H9 (cell line): Measurements from ENCODE around the gene NFYC. TPM values are rescaled to one million over a fixed set of nuclear protein-coding genes. Genes with fewer than 3 reads are reported as not detected.

ENCODE experiments used
- DNase-seq: peaks from one replicate; pipeline ENCODE4 v3.0.0-alpha.2; 2017
- H2AFZ ChIP-seq: one replicate; pipeline ENCODE4 v1.6.1; 2013; ENCODE audit warnings: mild to moderate bottlenecking, low read length, control low read depth, moderate library complexity
- H2AK5ac ChIP-seq: 2 replicates; pipeline ENCODE4 v1.6.1; 2013; ENCODE audit warnings: low read length, control low read depth, mixed read lengths; ENCODE audit not compliant: insufficient read length
- H2BK120ac ChIP-seq: one replicate; pipeline ENCODE4 v1.6.1; 2013; ENCODE audit warnings: low read depth, mild to moderate bottlenecking, low read length, control low read depth, inconsistent platforms; ENCODE audit not compliant: poor library complexity, severe bottlenecking
- H2BK12ac ChIP-seq: 2 replicates; pipeline ENCODE4 v1.6.1; 2013; ENCODE audit warnings: low read length, control low read depth, mixed read lengths, low read depth; ENCODE audit not compliant: insufficient read length
- H2BK15ac ChIP-seq: 2 replicates; pipeline ENCODE4 v1.6.1; 2013; ENCODE audit warnings: low read depth, low read length, control low read depth
- H2BK20ac ChIP-seq: one replicate; pipeline ENCODE4 v1.6.1; 2013; ENCODE audit warnings: low read depth, mild to moderate bottlenecking, low read length, control low read depth, inconsistent platforms; ENCODE audit not compliant: poor library complexity, severe bottlenecking
- H2BK5ac ChIP-seq: 2 replicates; pipeline ENCODE4 v1.6.1; 2013; ENCODE audit warnings: low read length, control low read depth, mixed read lengths; ENCODE audit not compliant: insufficient read length
- H3K14ac ChIP-seq: 2 replicates; pipeline ENCODE4 v1.6.1; 2013; ENCODE audit warnings: low read length, control low read depth; ENCODE audit not compliant: insufficient read depth
- H3K18ac ChIP-seq: 2 replicates; pipeline ENCODE4 v1.6.1; 2013; ENCODE audit warnings: low read depth, mild to moderate bottlenecking, mixed read lengths, low read length, control low read depth; ENCODE audit not compliant: insufficient read length
- H3K23ac ChIP-seq: 2 replicates; pipeline ENCODE4 v1.6.1; 2013; ENCODE audit warnings: low read length, control low read depth, mixed read lengths, low read depth; ENCODE audit not compliant: insufficient read length
- H3K23me2 ChIP-seq: 2 replicates; pipeline ENCODE4 v1.6.1; 2013; ENCODE audit warnings: low read depth, mild to moderate bottlenecking, mixed read lengths, low read length, control low read depth; ENCODE audit not compliant: insufficient read length, poor library complexity, severe bottlenecking
- H3K27ac ChIP-seq: 2 replicates; pipeline ENCODE4 v1.5.1; 2013; ENCODE audit warnings: low read length, control low read depth, mixed read lengths, low read depth; ENCODE audit not compliant: insufficient read length
- H3K27me3 ChIP-seq: 2 replicates; pipeline ENCODE4 v1.6.1; 2013; ENCODE audit warnings: low read length, control low read depth, inconsistent platforms; ENCODE audit not compliant: insufficient read depth
- H3K4ac ChIP-seq: 2 replicates; pipeline ENCODE4 v1.6.1; 2013; ENCODE audit warnings: low read depth, mild to moderate bottlenecking, control low read depth, inconsistent platforms, low read length, moderate library complexity
- H3K4me1 ChIP-seq: 2 replicates; pipeline ENCODE4 v1.6.1; 2013; ENCODE audit warnings: low read length, control low read depth, inconsistent platforms; ENCODE audit not compliant: insufficient read depth
- H3K4me2 ChIP-seq: 2 replicates; pipeline ENCODE4 v1.6.1; 2013; ENCODE audit warnings: low read length, control low read depth, mixed read lengths; ENCODE audit not compliant: insufficient read length, insufficient read depth
- H3K56ac ChIP-seq: 2 replicates; pipeline ENCODE4 v1.6.1; 2013; ENCODE audit warnings: low read depth, mild to moderate bottlenecking, mixed read lengths, low read length, control low read depth; ENCODE audit not compliant: insufficient read length
- H3K79me1 ChIP-seq: 2 replicates; pipeline ENCODE4 v1.6.1; 2013; ENCODE audit warnings: low read depth, mild to moderate bottlenecking, moderate library complexity, low read length, control low read depth, inconsistent platforms; ENCODE audit not compliant: insufficient read depth, poor library complexity, severe bottlenecking
- H3K79me2 ChIP-seq: 2 replicates; pipeline ENCODE4 v1.6.1; 2013; ENCODE audit warnings: low read length, control low read depth, inconsistent platforms; ENCODE audit not compliant: insufficient read depth
- H3K9ac ChIP-seq: 2 replicates; pipeline ENCODE4 v1.6.1; 2013; ENCODE audit warnings: low read length, control low read depth, mixed read lengths; ENCODE audit not compliant: insufficient read length; ENCODE audit errors: extremely low read depth
- H3K9me3 ChIP-seq: one replicate; pipeline ENCODE4 v1.6.1; 2013; ENCODE audit warnings: low read depth, low read length, inconsistent platforms; ENCODE audit not compliant: control insufficient read depth
- H3T11ph ChIP-seq: one replicate; pipeline ENCODE4 v1.6.1; 2013; ENCODE audit warnings: mild to moderate bottlenecking, low read length, control low read depth, inconsistent platforms
- H4K20me1 ChIP-seq: one replicate; pipeline ENCODE4 v1.6.1; 2013; ENCODE audit not compliant: control insufficient read depth, insufficient read length, insufficient read depth
- H4K5ac ChIP-seq: 2 replicates; pipeline ENCODE4 v1.6.1; 2013; ENCODE audit warnings: low read depth, mild to moderate bottlenecking, mixed read lengths, low read length, control low read depth; ENCODE audit not compliant: insufficient read length
- H4K8ac ChIP-seq: replicated peaks from 2 replicates; pipeline ENCODE4 v1.6.1; 2013; ENCODE audit warnings: low read length, control low read depth, mixed read lengths, low read depth; ENCODE audit not compliant: insufficient read length
- H4K91ac ChIP-seq: 2 replicates; pipeline ENCODE4 v1.6.1; 2013; ENCODE audit warnings: low read depth, mild to moderate bottlenecking, moderate library complexity, mixed read lengths, low read length, control low read depth; ENCODE audit not compliant: insufficient read length
- H3K27ac Mint-ChIP-seq, 3 experiments: 2 replicates in 2 of 3; 3 replicates in 1 of 3; pipeline ENCODE4 v1.8.0; 2020 to 2021; ENCODE audit warnings: mixed read lengths in 3 of 3, mild to moderate bottlenecking in 1 of 3, moderate library complexity in 1 of 3
- H3K27me3 Mint-ChIP-seq: 2 replicates; pipeline ENCODE4 v1.8.0; 2021; ENCODE audit warnings: low read depth, mild to moderate bottlenecking, moderate library complexity, mixed read lengths
- H3K36me3 Mint-ChIP-seq, 3 experiments: 2 replicates in 2 of 3; 3 replicates in 1 of 3; pipeline ENCODE4 v1.8.0; 2020 to 2021; ENCODE audit warnings: low read depth in 3 of 3, mixed read lengths in 3 of 3; ENCODE audit not compliant: insufficient read depth in 1 of 3
- H3K4me1 Mint-ChIP-seq, 2 experiments: 2 replicates each; pipeline ENCODE4 v1.8.0; 2020; ENCODE audit warnings: mixed read lengths in 2 of 2
- H3K4me3 Mint-ChIP-seq, 2 experiments: 2 replicates in 1 of 2; 3 replicates in 1 of 2; pipeline ENCODE4 v1.8.0; 2020 to 2021; ENCODE audit warnings: mild to moderate bottlenecking in 2 of 2, mixed read lengths in 2 of 2, moderate library complexity in 1 of 2
- H3K9me3 Mint-ChIP-seq, 2 experiments: 2 replicates in 1 of 2; 3 replicates in 1 of 2; pipeline ENCODE4 v1.8.0; 2020; ENCODE audit warnings: mild to moderate bottlenecking in 2 of 2, mixed read lengths in 2 of 2, moderate library complexity in 1 of 2
- WGBS: extraction: QIAGEN DNeasy Blood & Tissue Kit; methylation state at CpG from one replicate; pipeline ENCODE4 v1.1.7; 2013; ENCODE audit warnings: missing lambda C conversion rate, low lambda C conversion rate, mixed read lengths; ENCODE audit not compliant: insufficient read length; ENCODE audit errors: extremely low coverage; 5-methylcytosine and 5-hydroxymethylcytosine counted together
- total RNA-seq: library from RNA; stranded (reverse); gene quantifications from 2 replicates; pipeline ENCODE4 v1.2.1, GENCODE V29; 2021
- TF ChIP-seq, protein P1 (sequence below): fragments of 200-600 bp; sonication (generic); conservative IDR thresholded peaks from 3 replicates; pipeline ENCODE4 v1.8.0; 2021; ENCODE audit warnings: antibody characterized with exemption, mild to moderate bottlenecking

The NFYC gene
- total RNA-seq, 1 experiment from 2014 or later = 54.7 TPM

DNA sequence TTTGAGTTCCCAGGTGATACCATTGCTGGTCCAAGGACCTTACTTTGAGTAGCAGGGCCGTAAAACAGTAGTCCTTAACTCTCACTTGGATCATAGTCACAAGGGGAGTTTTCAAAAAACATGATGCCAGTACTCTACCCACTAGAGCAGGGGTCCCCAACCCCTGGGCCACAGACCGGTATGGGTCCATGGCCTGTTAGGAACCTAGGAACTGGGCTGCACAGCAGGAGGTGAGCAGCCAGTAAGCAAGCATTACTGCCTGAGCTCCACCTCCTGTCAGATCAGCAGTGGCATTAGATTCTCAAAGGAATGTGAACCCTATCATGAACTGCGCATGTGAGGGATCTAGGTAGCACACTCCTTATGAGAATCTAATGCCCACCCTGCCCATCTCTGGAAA lies 52.4 kb downstream of the NFYC start:
- TF ChIP-seq, protein P1, sequence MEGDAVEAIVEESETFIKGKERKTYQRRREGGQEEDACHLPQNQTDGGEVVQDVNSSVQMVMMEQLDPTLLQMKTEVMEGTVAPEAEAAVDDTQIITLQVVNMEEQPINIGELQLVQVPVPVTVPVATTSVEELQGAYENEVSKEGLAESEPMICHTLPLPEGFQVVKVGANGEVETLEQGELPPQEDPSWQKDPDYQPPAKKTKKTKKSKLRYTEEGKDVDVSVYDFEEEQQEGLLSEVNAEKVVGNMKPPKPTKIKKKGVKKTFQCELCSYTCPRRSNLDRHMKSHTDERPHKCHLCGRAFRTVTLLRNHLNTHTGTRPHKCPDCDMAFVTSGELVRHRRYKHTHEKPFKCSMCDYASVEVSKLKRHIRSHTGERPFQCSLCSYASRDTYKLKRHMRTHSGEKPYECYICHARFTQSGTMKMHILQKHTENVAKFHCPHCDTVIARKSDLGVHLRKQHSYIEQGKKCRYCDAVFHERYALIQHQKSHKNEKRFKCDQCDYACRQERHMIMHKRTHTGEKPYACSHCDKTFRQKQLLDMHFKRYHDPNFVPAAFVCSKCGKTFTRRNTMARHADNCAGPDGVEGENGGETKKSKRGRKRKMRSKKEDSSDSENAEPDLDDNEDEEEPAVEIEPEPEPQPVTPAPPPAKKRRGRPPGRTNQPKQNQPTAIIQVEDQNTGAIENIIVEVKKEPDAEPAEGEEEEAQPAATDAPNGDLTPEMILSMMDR = no peak
- Histone ChIP-seq H3K27me3 (no peaks in the 10 kb centered on the region), H4K20me1 (no peaks in the 10 kb centered on the region), H3K14ac (no peak overlapping the region), H4K8ac (no peak overlapping the region), H3T11ph (no peak overlapping the region), H3K79me1 (no peaks in the 10 kb centered on the region), H4K91ac (no peak overlapping the region), H2BK15ac (no peak overlapping the region), H2AK5ac (no peak overlapping the region), H3K56ac (no peak overlapping the region), H3K23me2 (no peaks in the 10 kb centered on the region), H3K9ac (no peak overlapping the region), H3K9me3 (no peaks in the 10 kb centered on the region), H3K4me1 (no peaks in the 10 kb centered on the region), H2BK12ac (no peak overlapping the region), H3K23ac (no peak overlapping the region), H3K4me2 (no peak overlapping the region), H3K4ac (no peak overlapping the region), H3K18ac (no peak overlapping the region), H2AFZ (no peak overlapping the region), H3K27ac (no peak overlapping the region), H2BK5ac (no peak overlapping the region), H4K5ac (no peak overlapping the region), H2BK120ac (no peak overlapping the region), H2BK20ac (no peak overlapping the region), H3K79me2 (0 out of 2 replicates have a peak, but pooled peaks cover 2% of the 10 kb centered on the region)
- H3K36me3 Mint-ChIP-seq = peaks cover 17 to 76% (median 65%) of the 10 kb centered on the region in 3 experiments; a peak in 6 of 7 replicates
- no peak overlapping the region for H3K27ac Mint-ChIP-seq
- peaks cover 0 to 11% of the 10 kb centered on the region in 2 experiments; a peak in 2 of 4 replicates for H3K4me1 Mint-ChIP-seq
- DNase-seq = no peak
- H3K4me3 Mint-ChIP-seq = no peak overlapping the region
- WGBS = no CpG with 5 or more reads among the region's 3 CpGs
- no peaks in the 10 kb centered on the region for H3K27me3 Mint-ChIP-seq
- H3K9me3 Mint-ChIP-seq = no peaks in the 10 kb centered on the region
